ENCODE data around the gene TDRD6. TPM values are rescaled to one million over a fixed set of nuclear protein-coding genes. Genes with fewer than 3 reads are reported as not detected.
"Not testable (repeated sequence)": the region's sequence is repeated elsewhere in the genome, so short reads cannot be mapped to it uniquely, and the experiment has no call there.

Gene TDRD6
- total and polyA plus RNA-seq, 7 donors: 0.04 to 0.45 (median 0.20) TPM

- no peaks in the 10 kb centered on the region for H3K9me3 ChIP-seq
- intact Hi-C loops (cut with DNase I): no loop called here
- TF ChIP-seq CTCF (IDR thresholded peaks at IDR 0.05): no peak
- H3K27me3 ChIP-seq (ENCODE audit: insufficient read depth in 3 of 3, low read length in 2 of 3): peaks cover 0 to 39% (median 3%) of the 10 kb centered on the region in 3 donors
- no peak overlapping the region for H3K27ac ChIP-seq
- peak overlapping the region; percentile 80 for H3K4me3 ChIP-seq
- WGBS, 3 donors: 12 to 31% (median 15%) methylated on average over 8 of the region's 8 CpGs
- H3K36me3 ChIP-seq (ENCODE audit: insufficient read depth in 1 of 2, low read depth in 1 of 2): no peaks in the 10 kb centered on the region
- DNase-seq: no peak
- ATAC-seq: peak in 2 of 4 donors; percentile 23 to 40
- peaks cover 8% of the 10 kb centered on the region for H3K4me1 ChIP-seq
These were observed 48.0 kb downstream of the TDRD6 start for GRCh38 chr6:46735720-46736031.

GRCh38 chr6:46736906-46737305, 49.2 kb downstream of the TDRD6 start:
- H3K4me3 ChIP-seq: no peak overlapping the region
- H3K27me3 ChIP-seq (ENCODE audit: insufficient read depth in 3 of 3, low read length in 2 of 3): peaks cover 0 to 39% (median 3%) of the 10 kb centered on the region in 3 donors
- TF ChIP-seq CTCF (IDR thresholded peaks at IDR 0.05): no peak
- DNase-seq (no peak), ATAC-seq (no peak)
- H3K27ac ChIP-seq: no peak overlapping the region
- H3K9me3 ChIP-seq: no peaks in the 10 kb centered on the region
- intact Hi-C loops (cut with DNase I): no loop called here
- H3K36me3 ChIP-seq (ENCODE audit: insufficient read depth in 1 of 2, low read depth in 1 of 2): no peaks in the 10 kb centered on the region
- H3K4me1 ChIP-seq: peaks cover 8% of the 10 kb centered on the region

GRCh38 chr6:46741482-46741881, 53.8 kb downstream of the TDRD6 start:
- no peak for ATAC-seq
- Histone ChIP-seq H3K27me3 (ENCODE audit: insufficient read depth in 3 of 3, low read length in 2 of 3) (peaks cover 0 to 23% (median 1%) of the 10 kb centered on the region in 3 donors), H3K4me3 (no peak overlapping the region), H3K27ac (no peak overlapping the region), H3K4me1 (no peaks in the 10 kb centered on the region), H3K36me3 (ENCODE audit: insufficient read depth in 1 of 2, low read depth in 1 of 2) (no peaks in the 10 kb centered on the region), H3K9me3 (no peaks in the 10 kb centered on the region)
- TF ChIP-seq CTCF (IDR thresholded peaks at IDR 0.05): no peak
- DNase-seq: no peak
- WGBS, 3 donors: 67 to 89% (median 88%) methylated on average over 2 of the region's 2 CpGs
- intact Hi-C loops (cut with DNase I): no loop called here

- Histone ChIP-seq H3K4me3 (no peak overlapping the region), H3K4me1 (no peaks in the 10 kb centered on the region), H3K27ac (no peak overlapping the region), H3K9me3 (no peaks in the 10 kb centered on the region), H3K36me3 (ENCODE audit: insufficient read depth in 1 of 2, low read depth in 1 of 2) (no peaks in the 10 kb centered on the region), H3K27me3 (ENCODE audit: insufficient read depth in 3 of 3, low read length in 2 of 3) (peaks cover 0 to 19% (median 0%) of the 10 kb centered on the region in 3 donors)
- intact Hi-C loops (cut with DNase I): no loop called here
- 95 to 98% (median 96%) methylated on average over 4 of the region's 4 CpGs for WGBS, 3 donors
- no peak for TF ChIP-seq CTCF (IDR thresholded peaks at IDR 0.05)
- DNase-seq (no peak), ATAC-seq (no peak)
These were observed 54.2 kb downstream of the TDRD6 start for GRCh38 chr6:46741910-46742309.

GRCh38 chr6:46743425-46744158, 55.9 kb downstream of the TDRD6 start:
- Histone ChIP-seq H3K4me1 (no peaks in the 10 kb centered on the region), H3K27me3 (ENCODE audit: insufficient read depth in 3 of 3, low read length in 2 of 3) (peaks cover 0 to 9% (median 0%) of the 10 kb centered on the region in 3 donors), H3K9me3 (no peaks in the 10 kb centered on the region), H3K36me3 (ENCODE audit: insufficient read depth in 1 of 2, low read depth in 1 of 2) (no peaks in the 10 kb centered on the region), H3K27ac (no peak overlapping the region), H3K4me3 (no peak overlapping the region)
- intact Hi-C loops (cut with DNase I): no loop called here
- WGBS, 3 donors: 92 to 97% (median 93%) methylated on average over 1 of the region's 1 CpG
- TF ChIP-seq CTCF (IDR thresholded peaks at IDR 0.05): no peak
- DNase-seq (no peak), ATAC-seq (no peak)

GRCh38 chr6:46744159-46744725, 56.6 kb downstream of the TDRD6 start:
- ATAC-seq; intact Hi-C loops (cut with DNase I); H3K27me3 ChIP-seq (ENCODE audit: insufficient read depth in 3 of 3, low read length in 2 of 3); DNase-seq; H3K36me3 ChIP-seq (ENCODE audit: insufficient read depth in 1 of 2, low read depth in 1 of 2); H3K27ac ChIP-seq; H3K9me3 ChIP-seq; H3K4me3 ChIP-seq; H3K4me1 ChIP-seq: not testable (repeated sequence)
- WGBS, 3 donors: 76 to 91% (median 83%) methylated on average over 3 of the region's 3 CpGs

All from psoas muscle (tissue), 8 donors.